Cardiac muscle cell (in vitro differentiated cells and primary cell): ENCODE measurements around the gene LRIG1. TPM values are rescaled to one million over a fixed set of nuclear protein-coding genes. Genes with fewer than 3 reads are reported as not detected.

Source experiments
- DNase-seq, 2 donors: peaks; one replicate each; pipeline versions ENCODE4 v3.0.0 to v3.0.0-alpha.2; 2010 to 2017; ENCODE audit warnings: low read depth in 1 of 2, low spot score in 1 of 2
- H3K27ac ChIP-seq: fragments of 200-600 bp; sonication (generic); 2 replicates; pipeline ENCODE4 v1.5.1; 2016
- H3K27me3 ChIP-seq: fragments of 200-600 bp; sonication (generic); 2 replicates; pipeline ENCODE4 v1.6.0; 2016; ENCODE audit warnings: control low read depth
- H3K36me3 ChIP-seq: fragments of 200-600 bp; sonication (generic); 2 replicates; pipeline ENCODE4 v1.5.1; 2016; ENCODE audit warnings: control low read depth
- H3K4me1 ChIP-seq: fragments of 200-600 bp; sonication (generic); 2 replicates; pipeline ENCODE4 v1.8.1; 2017; ENCODE audit warnings: low read depth, mild to moderate bottlenecking, mixed run types
- H3K4me3 ChIP-seq: fragments of 200-600 bp; sonication (generic); 2 replicates; pipeline ENCODE4 v1.5.1; 2016; ENCODE audit warnings: mild to moderate bottlenecking
- H3K9me3 ChIP-seq: fragments of 200-600 bp; sonication (generic); 2 replicates; pipeline ENCODE4 v1.5.1; 2017; ENCODE audit warnings: low read depth, mild to moderate bottlenecking, control low read depth
- polyA plus RNA-seq: library from polyadenylated mRNA; unstranded; fragments of >200 nt; fragmentation: Nextera tagmentation; extraction: Ambion mirVana; gene quantifications from 2 replicates; pipeline ENCODE4 v1.2.1, GENCODE V29; 2016
- total RNA-seq: library from RNA; depleted of rRNA; stranded (reverse); fragments of >200 nt; gene quantifications from 2 replicates; pipeline ENCODE4 v1.2.3, GENCODE V29; 2016
- TF ChIP-seq, protein P1 (sequence below): IDR thresholded peaks from 2 replicates; pipeline ENCODE4 v1.5.1; 2012; ENCODE audit warnings: low read depth, mild to moderate bottlenecking, low read length

The LRIG1 gene
- total and polyA plus RNA-seq, 2 experiments from 2014 or later, result 27.8 to 51.1 TPM

GRCh38 chr3:66386925-66387650, 113.7 kb downstream of the LRIG1 start:
- Histone ChIP-seq H3K27me3 (no peaks in the 10 kb centered on the region), H3K36me3 (peaks cover 16% of the 10 kb centered on the region), H3K4me1 (no peaks in the 10 kb centered on the region), H3K4me3 (no peak overlapping the region), H3K9me3 (no peaks in the 10 kb centered on the region), H3K27ac (no peak overlapping the region)
- DNase-seq, result no peak
- TF ChIP-seq, protein P1, sequence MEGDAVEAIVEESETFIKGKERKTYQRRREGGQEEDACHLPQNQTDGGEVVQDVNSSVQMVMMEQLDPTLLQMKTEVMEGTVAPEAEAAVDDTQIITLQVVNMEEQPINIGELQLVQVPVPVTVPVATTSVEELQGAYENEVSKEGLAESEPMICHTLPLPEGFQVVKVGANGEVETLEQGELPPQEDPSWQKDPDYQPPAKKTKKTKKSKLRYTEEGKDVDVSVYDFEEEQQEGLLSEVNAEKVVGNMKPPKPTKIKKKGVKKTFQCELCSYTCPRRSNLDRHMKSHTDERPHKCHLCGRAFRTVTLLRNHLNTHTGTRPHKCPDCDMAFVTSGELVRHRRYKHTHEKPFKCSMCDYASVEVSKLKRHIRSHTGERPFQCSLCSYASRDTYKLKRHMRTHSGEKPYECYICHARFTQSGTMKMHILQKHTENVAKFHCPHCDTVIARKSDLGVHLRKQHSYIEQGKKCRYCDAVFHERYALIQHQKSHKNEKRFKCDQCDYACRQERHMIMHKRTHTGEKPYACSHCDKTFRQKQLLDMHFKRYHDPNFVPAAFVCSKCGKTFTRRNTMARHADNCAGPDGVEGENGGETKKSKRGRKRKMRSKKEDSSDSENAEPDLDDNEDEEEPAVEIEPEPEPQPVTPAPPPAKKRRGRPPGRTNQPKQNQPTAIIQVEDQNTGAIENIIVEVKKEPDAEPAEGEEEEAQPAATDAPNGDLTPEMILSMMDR, result no peak

DNA sequence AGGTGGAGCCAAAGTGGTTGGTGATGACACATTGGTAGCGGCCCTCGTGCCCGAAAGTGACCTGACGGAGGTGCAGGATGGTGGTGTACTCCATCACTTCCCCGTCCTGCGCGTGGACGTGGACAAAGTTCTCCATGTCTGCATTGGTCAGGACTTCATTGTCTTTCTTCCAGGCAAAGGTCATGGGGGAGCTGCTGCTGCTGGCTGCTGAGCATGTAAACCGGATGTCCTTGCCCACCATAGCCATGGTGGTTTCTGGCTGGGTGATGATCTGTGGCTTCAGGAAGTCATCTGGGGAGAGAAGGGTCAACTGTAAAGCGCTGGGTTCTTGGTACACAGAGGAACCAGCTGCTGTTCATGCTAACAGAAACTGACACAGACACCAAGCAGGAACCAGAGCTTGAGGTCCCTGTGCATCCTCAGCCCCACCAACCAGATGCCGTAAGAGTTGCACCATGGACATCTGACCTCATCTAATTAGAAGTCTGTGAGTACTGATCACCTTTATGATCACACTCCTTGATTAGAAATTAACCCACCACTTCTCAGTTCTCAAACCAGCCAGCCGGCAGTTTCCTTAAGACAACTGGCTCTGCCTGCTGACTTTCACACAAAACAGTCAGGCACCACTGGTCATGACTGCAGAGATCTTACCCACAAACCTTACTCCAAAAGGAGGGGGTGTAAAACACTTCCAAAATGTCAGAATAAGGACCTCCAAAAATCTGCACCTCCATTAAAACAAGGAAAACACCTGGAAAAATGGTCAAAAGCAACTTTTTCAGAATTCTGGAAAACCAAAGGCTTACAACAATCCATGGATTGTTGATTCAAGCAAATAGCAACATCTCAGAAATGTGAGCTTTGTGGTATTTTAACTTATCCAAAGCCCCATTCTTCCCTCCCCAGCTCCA, 114.6 kb downstream of the LRIG1 start:
- no peaks in the 10 kb centered on the region for H3K9me3 ChIP-seq
- H3K36me3 ChIP-seq, result peaks cover 24% of the 10 kb centered on the region
- TF ChIP-seq, protein P1, result no peak
- no peaks in the 10 kb centered on the region for H3K4me1 ChIP-seq
- H3K27ac ChIP-seq, result no peak overlapping the region
- no peaks in the 10 kb centered on the region for H3K27me3 ChIP-seq
- no peak overlapping the region for H3K4me3 ChIP-seq
- DNase-seq, result no peak

GRCh38 chr3:66385066-66385465, 115.8 kb downstream of the LRIG1 start:
- DNase-seq, result no peak
- TF ChIP-seq, protein P1, result no peak
- Histone ChIP-seq H3K4me3 (no peak overlapping the region), H3K9me3 (no peaks in the 10 kb centered on the region), H3K4me1 (no peaks in the 10 kb centered on the region), H3K27me3 (no peaks in the 10 kb centered on the region), H3K36me3 (peaks cover 33% of the 10 kb centered on the region), H3K27ac (no peak overlapping the region)

GRCh38 chr3:66383998-66384745, 116.7 kb downstream of the LRIG1 start:
- Histone ChIP-seq H3K36me3 (peaks cover 42% of the 10 kb centered on the region), H3K27ac (no peak overlapping the region), H3K4me1 (no peaks in the 10 kb centered on the region), H3K4me3 (no peak overlapping the region), H3K9me3 (no peaks in the 10 kb centered on the region), H3K27me3 (no peaks in the 10 kb centered on the region)
- TF ChIP-seq, protein P1, result no peak
- no peak for DNase-seq

GRCh38 chr3:66383023-66383422, 117.8 kb downstream of the LRIG1 start:
- TF ChIP-seq, protein P1, result no peak
- Histone ChIP-seq H3K4me1 (peaks cover 2% of the 10 kb centered on the region), H3K9me3 (no peaks in the 10 kb centered on the region), H3K36me3 (peaks cover 43% of the 10 kb centered on the region), H3K27me3 (no peaks in the 10 kb centered on the region), H3K4me3 (no peak overlapping the region), H3K27ac (no peak overlapping the region)
- no peak for DNase-seq
